Neural progenitor cell (in vitro differentiated cells): ENCODE measurements around the gene EXOC3L2.

Experiments
- CTCF ChIP-seq: fragments of 200-600 bp; sonication (generic); IDR thresholded peaks from 2 replicates; pipeline ENCODE4 v1.5.1; 2017; ENCODE audit warnings: antibody characterized with exemption, mild to moderate bottlenecking
- EZH2 ChIP-seq: fragments of 200-600 bp; sonication (generic); IDR thresholded peaks from 2 replicates; pipeline ENCODE4 v1.6.1; 2017; ENCODE audit warnings: antibody characterized with exemption, mild to moderate bottlenecking, moderate library complexity

DNA sequence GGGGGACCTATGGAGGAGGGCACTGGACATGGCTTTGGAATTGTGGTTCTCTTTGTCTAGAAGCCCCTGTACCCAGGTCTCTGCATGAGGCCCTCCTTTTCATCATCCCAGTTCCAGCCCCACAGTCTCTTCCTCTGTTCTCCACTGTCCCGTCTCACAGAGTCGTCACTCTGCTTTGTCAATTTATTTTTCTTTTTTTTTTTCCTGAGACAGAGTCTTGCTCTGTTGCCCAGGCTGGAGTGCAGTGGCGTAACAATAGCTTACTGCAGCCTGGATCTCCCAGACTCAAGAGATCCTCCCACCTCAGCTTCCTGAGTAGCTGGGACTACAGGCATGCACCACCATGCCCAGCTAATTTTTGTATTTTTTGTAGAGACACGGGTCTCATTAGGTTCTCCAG is 619 bp upstream of the EXOC3L2 start:
- TF ChIP-seq CTCF (no peak), EZH2 (no peak)
